Measurements from ENCODE around the gene PTPRM. TPM values are rescaled to one million over a fixed set of nuclear protein-coding genes. Genes with fewer than 3 reads are reported as not detected.

Gene PTPRM
- total RNA-seq, 1 donor: 84.7 TPM

- Histone ChIP-seq H3K27me3 (ENCODE audit: insufficient read depth, low read length) (no peaks in the 10 kb centered on the region), H3K36me3 (ENCODE audit: insufficient read depth, low read length) (no peaks in the 10 kb centered on the region), H3K4me3 (ENCODE audit: insufficient read depth, low read length) (no peak overlapping the region), H3K4me2 (ENCODE audit: insufficient read depth, low read length) (no peak overlapping the region), H3K79me2 (ENCODE audit: insufficient read depth, low read length) (no peaks in the 10 kb centered on the region), H3K27ac (ENCODE audit: low read depth, low read length) (no peak overlapping the region), H3K4me1 (ENCODE audit: insufficient read depth, low read length) (peaks cover 10% of the 10 kb centered on the region), H3K9me3 (ENCODE audit: low read depth, low read length) (no peaks in the 10 kb centered on the region), H4K20me1 (ENCODE audit: insufficient read depth, low read length) (no peaks in the 10 kb centered on the region), H2AFZ (ENCODE audit: low read length) (no peak overlapping the region)
- no peak for TF ChIP-seq CTCF (IDR thresholded peaks at IDR 0.05; ENCODE audit: extremely low read depth, low read depth, low read length)
- no peak for DNase-seq (ENCODE audit: insufficient read length, low spot score, missing footprints)
Measured at GRCh38 chr18:8018701-8019331, 451.7 kb downstream of the PTPRM start.

GRCh38 chr18:8019600-8019999 is 452.5 kb downstream of the PTPRM start:
- no peak for DNase-seq (ENCODE audit: insufficient read length, low spot score, missing footprints)
- H3K27me3 ChIP-seq (ENCODE audit: insufficient read depth, low read length): no peaks in the 10 kb centered on the region
- no peak overlapping the region for H3K27ac ChIP-seq (ENCODE audit: low read depth, low read length)
- TF ChIP-seq CTCF (IDR thresholded peaks at IDR 0.05; ENCODE audit: extremely low read depth, low read depth, low read length): no peak
- H3K79me2 ChIP-seq (ENCODE audit: insufficient read depth, low read length): no peaks in the 10 kb centered on the region
- H3K9me3 ChIP-seq (ENCODE audit: low read depth, low read length): no peaks in the 10 kb centered on the region
- H3K4me2 ChIP-seq (ENCODE audit: insufficient read depth, low read length): no peak overlapping the region
- no peak overlapping the region for H2AFZ ChIP-seq (ENCODE audit: low read length)
- peaks cover 10% of the 10 kb centered on the region for H3K4me1 ChIP-seq (ENCODE audit: insufficient read depth, low read length)
- no peak overlapping the region for H3K4me3 ChIP-seq (ENCODE audit: insufficient read depth, low read length)
- H4K20me1 ChIP-seq (ENCODE audit: insufficient read depth, low read length): no peaks in the 10 kb centered on the region
- no peaks in the 10 kb centered on the region for H3K36me3 ChIP-seq (ENCODE audit: insufficient read depth, low read length)

GRCh38 chr18:8020132-8020846 is 453.2 kb downstream of the PTPRM start:
- TF ChIP-seq CTCF (IDR thresholded peaks at IDR 0.05; ENCODE audit: extremely low read depth, low read depth, low read length): no peak
- no peaks in the 10 kb centered on the region for H3K27me3 ChIP-seq (ENCODE audit: insufficient read depth, low read length)
- no peaks in the 10 kb centered on the region for H3K79me2 ChIP-seq (ENCODE audit: insufficient read depth, low read length)
- no peak overlapping the region for H2AFZ ChIP-seq (ENCODE audit: low read length)
- H3K9me3 ChIP-seq (ENCODE audit: low read depth, low read length): no peaks in the 10 kb centered on the region
- no peaks in the 10 kb centered on the region for H4K20me1 ChIP-seq (ENCODE audit: insufficient read depth, low read length)
- no peak for DNase-seq (ENCODE audit: insufficient read length, low spot score, missing footprints)
- peak overlapping the region; percentile 62 for H3K4me2 ChIP-seq (ENCODE audit: insufficient read depth, low read length)
- peak overlapping the region; percentile 11 for H3K4me3 ChIP-seq (ENCODE audit: insufficient read depth, low read length)
- peak overlapping the region; percentile 13 for H3K27ac ChIP-seq (ENCODE audit: low read depth, low read length)
- no peaks in the 10 kb centered on the region for H3K36me3 ChIP-seq (ENCODE audit: insufficient read depth, low read length)
- peaks cover 10% of the 10 kb centered on the region for H3K4me1 ChIP-seq (ENCODE audit: insufficient read depth, low read length)

- Histone ChIP-seq H3K79me2 (ENCODE audit: insufficient read depth, low read length) (no peaks in the 10 kb centered on the region), H3K4me3 (ENCODE audit: insufficient read depth, low read length) (no peak overlapping the region), H3K27me3 (ENCODE audit: insufficient read depth, low read length) (no peaks in the 10 kb centered on the region), H3K36me3 (ENCODE audit: insufficient read depth, low read length) (no peaks in the 10 kb centered on the region), H3K9me3 (ENCODE audit: low read depth, low read length) (no peaks in the 10 kb centered on the region), H2AFZ (ENCODE audit: low read length) (no peak overlapping the region), H3K4me1 (ENCODE audit: insufficient read depth, low read length) (no peaks in the 10 kb centered on the region), H3K4me2 (ENCODE audit: insufficient read depth, low read length) (no peak overlapping the region), H4K20me1 (ENCODE audit: insufficient read depth, low read length) (peaks cover 6% of the 10 kb centered on the region), H3K27ac (ENCODE audit: low read depth, low read length) (no peak overlapping the region)
- no peak for DNase-seq (ENCODE audit: insufficient read length, low spot score, missing footprints)
- TF ChIP-seq CTCF (IDR thresholded peaks at IDR 0.05; ENCODE audit: extremely low read depth, low read depth, low read length): no peak
Measured at GRCh38 chr18:8029061-8029460, 461.9 kb downstream of the PTPRM start.

All from osteoblast (primary cell).